ENCODE measurements around the gene JMJD6.

Gene JMJD6

DNA sequence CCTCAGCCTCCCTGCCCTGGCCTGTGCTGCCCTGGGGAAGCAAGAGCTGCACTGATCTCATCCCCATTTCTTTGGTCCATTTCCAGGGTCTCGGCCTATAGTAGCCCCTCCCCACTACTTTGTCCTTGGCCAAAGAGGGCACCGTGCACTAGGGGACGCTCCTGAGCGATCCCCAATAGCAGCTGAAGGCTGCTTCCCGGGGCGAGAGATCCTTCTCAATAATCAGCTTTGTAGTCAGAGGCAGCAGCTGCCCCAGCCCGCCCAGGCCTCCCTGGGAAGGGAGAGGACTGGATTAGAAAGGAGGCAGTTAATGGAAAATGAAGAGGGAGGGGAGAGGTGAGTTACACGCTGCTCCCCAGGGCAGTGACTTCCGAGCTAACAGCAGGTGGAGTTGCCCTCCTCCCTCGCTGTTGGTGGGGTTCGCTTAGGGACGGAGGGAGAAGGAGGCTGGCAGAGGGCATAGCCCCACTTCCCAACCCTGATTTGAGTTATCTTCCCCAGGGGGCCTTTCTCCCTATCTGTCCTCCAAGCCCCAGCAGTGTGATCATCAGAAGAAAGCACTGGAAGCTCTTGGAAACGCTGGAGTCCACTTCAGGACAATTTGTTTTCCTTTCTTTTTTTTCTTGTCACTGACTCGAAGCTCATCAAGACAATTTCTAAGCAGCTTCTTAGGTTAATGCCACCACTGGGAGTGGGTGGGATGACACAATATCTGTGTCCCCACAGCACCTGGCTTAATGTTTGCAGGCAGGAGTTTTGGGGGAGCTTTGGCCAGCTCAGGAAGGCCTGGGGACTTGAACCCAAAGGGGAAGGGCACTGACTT lies 18.2 kb downstream of the JMJD6 start:
- peak overlapping the region; percentile 27 for H3K9ac ChIP-seq (ENCODE audit: insufficient read length, low read depth)
- no peak overlapping the region for H3K4me3 ChIP-seq (ENCODE audit: insufficient read length, low read depth)
- TF ChIP-seq YY1 (IDR thresholded peaks at IDR 0.05; ENCODE audit: insufficient read depth, insufficient read length) (no peak), ZNF274 (IDR thresholded peaks at IDR 0.05; ENCODE audit: low read depth, low read length) (no peak), SUZ12 (IDR thresholded peaks at IDR 0.05; ENCODE audit: extremely low read depth, insufficient read depth, insufficient read length) (no peak)
- peaks cover 26% of the 10 kb centered on the region for H3K27me3 ChIP-seq (ENCODE audit: insufficient read depth, insufficient read length)
- peaks cover 7% of the 10 kb centered on the region for H3K36me3 ChIP-seq (ENCODE audit: insufficient read depth, insufficient read length, low read length)
- H3K4me1 ChIP-seq (ENCODE audit: insufficient read depth, insufficient read length): peaks cover 15% of the 10 kb centered on the region
- DNase-seq (ENCODE audit: low read depth, low spot score): peak; percentile 57
- H3K9me3 ChIP-seq (ENCODE audit: insufficient read depth, low read length): no peaks in the 10 kb centered on the region

DNA sequence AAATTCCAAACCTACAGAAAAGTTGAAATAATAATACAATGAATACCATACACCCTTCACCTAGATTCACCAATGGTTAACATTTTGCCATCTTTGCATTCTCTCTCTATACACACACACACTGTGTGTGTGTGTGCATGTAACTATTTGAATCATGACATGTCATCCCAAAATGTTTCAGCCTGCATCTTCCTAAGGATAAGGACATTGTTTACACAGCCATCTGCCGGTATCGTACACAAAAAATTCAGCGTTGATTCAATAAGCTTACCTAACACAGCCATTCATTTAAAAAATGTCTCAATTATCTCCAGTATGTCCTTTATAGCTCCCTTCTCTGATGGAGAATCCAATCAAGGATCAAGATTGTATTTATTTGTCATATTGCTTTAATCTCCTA lies 19.6 kb downstream of the JMJD6 start:
- TF ChIP-seq YY1 (IDR thresholded peaks at IDR 0.05; ENCODE audit: insufficient read depth, insufficient read length) (no peak), SUZ12 (IDR thresholded peaks at IDR 0.05; ENCODE audit: extremely low read depth, insufficient read depth, insufficient read length) (no peak), ZNF274 (IDR thresholded peaks at IDR 0.05; ENCODE audit: low read depth, low read length) (no peak)
- H3K9me3 ChIP-seq (ENCODE audit: insufficient read depth, low read length): no peaks in the 10 kb centered on the region
- peaks cover 26% of the 10 kb centered on the region for H3K27me3 ChIP-seq (ENCODE audit: insufficient read depth, insufficient read length)
- no peak for DNase-seq (ENCODE audit: low read depth, low spot score)
- H3K4me1 ChIP-seq (ENCODE audit: insufficient read depth, insufficient read length): peaks cover 15% of the 10 kb centered on the region
- H3K4me3 ChIP-seq (ENCODE audit: insufficient read length, low read depth): no peak overlapping the region
- no peak overlapping the region for H3K9ac ChIP-seq (ENCODE audit: insufficient read length, low read depth)
- peaks cover 7% of the 10 kb centered on the region for H3K36me3 ChIP-seq (ENCODE audit: insufficient read depth, insufficient read length, low read length)

DNA sequence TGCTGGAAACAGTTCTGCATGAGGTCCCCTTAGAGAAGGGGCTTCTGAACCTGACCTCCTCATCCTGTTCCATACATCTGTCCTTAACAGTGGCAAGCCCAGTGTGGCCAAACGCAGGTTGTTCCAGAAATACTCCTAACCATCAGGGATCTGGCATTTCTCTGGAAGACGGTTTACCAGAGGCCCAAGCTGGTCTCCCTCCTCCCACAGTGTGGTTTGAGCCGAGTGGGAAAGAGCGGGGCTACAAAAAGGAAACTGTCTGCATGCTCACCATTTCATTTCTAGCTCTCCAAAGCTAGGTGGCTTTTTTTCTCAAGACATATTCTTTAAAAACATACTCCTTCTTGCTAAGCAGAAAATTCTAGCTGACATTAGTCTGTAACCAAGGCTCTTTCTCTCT lies 21.6 kb downstream of the JMJD6 start:
- Histone ChIP-seq H3K9me3 (ENCODE audit: insufficient read depth, low read length) (no peaks in the 10 kb centered on the region), H3K4me3 (ENCODE audit: insufficient read length, low read depth) (no peak overlapping the region), H3K36me3 (ENCODE audit: insufficient read depth, insufficient read length, low read length) (peaks cover 7% of the 10 kb centered on the region), H3K27me3 (ENCODE audit: insufficient read depth, insufficient read length) (peaks cover 20% of the 10 kb centered on the region), H3K9ac (ENCODE audit: insufficient read length, low read depth) (no peak overlapping the region), H3K4me1 (ENCODE audit: insufficient read depth, insufficient read length) (peaks cover 24% of the 10 kb centered on the region)
- no peak for DNase-seq (ENCODE audit: low read depth, low spot score)
- TF ChIP-seq ZNF274 (IDR thresholded peaks at IDR 0.05; ENCODE audit: low read depth, low read length) (no peak), YY1 (IDR thresholded peaks at IDR 0.05; ENCODE audit: insufficient read depth, insufficient read length) (no peak), SUZ12 (IDR thresholded peaks at IDR 0.05; ENCODE audit: extremely low read depth, insufficient read depth, insufficient read length) (no peak)

DNA sequence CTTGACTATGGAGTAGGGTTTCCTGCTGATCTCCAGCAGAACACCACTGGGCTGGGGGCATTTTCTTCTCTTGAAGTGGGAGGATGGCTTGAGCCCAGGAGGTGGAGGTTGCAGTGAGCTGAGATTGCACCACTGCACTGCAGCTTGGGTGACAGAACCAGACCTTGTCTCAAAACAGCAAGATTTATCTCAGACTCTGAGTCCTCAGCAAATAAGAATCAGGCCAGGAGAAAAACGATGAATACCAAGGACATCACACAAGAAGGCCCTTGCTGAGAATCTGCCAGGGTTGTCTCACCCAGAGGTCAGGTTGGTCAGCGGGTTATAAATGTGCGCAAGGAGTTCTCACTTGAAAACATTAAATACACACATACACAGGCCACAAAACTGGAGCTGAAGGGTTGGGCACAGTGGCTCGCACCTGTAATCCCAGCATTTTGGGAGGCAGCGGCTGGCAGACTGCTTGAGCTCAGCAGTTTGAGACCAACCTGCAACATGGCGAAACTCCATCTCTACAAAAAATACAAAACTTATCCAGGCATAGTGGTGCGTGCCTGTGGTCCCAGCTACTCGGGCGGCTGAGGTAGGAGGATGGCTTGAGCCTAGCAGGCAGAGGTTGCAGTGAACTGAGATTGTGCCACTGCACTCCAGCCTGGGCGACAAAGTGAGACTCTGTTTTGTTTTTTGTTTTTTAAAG lies 23.3 kb downstream of the JMJD6 start:
- no peak for TF ChIP-seq ZNF274 (IDR thresholded peaks at IDR 0.05; ENCODE audit: low read depth, low read length)
- TF ChIP-seq YY1 (IDR thresholded peaks at IDR 0.05; ENCODE audit: insufficient read depth, insufficient read length): no peak
- no peak for TF ChIP-seq SUZ12 (IDR thresholded peaks at IDR 0.05; ENCODE audit: extremely low read depth, insufficient read depth, insufficient read length)
- Histone ChIP-seq H3K4me1 (ENCODE audit: insufficient read depth, insufficient read length) (peaks cover 16% of the 10 kb centered on the region), H3K36me3 (ENCODE audit: insufficient read depth, insufficient read length, low read length) (peaks cover 7% of the 10 kb centered on the region), H3K27me3 (ENCODE audit: insufficient read depth, insufficient read length) (peaks cover 7% of the 10 kb centered on the region), H3K9me3 (ENCODE audit: insufficient read depth, low read length) (no peaks in the 10 kb centered on the region), H3K9ac (ENCODE audit: insufficient read length, low read depth) (no peak overlapping the region), H3K4me3 (ENCODE audit: insufficient read length, low read depth) (no peak overlapping the region)
- DNase-seq (ENCODE audit: low read depth, low spot score): no peak

DNA sequence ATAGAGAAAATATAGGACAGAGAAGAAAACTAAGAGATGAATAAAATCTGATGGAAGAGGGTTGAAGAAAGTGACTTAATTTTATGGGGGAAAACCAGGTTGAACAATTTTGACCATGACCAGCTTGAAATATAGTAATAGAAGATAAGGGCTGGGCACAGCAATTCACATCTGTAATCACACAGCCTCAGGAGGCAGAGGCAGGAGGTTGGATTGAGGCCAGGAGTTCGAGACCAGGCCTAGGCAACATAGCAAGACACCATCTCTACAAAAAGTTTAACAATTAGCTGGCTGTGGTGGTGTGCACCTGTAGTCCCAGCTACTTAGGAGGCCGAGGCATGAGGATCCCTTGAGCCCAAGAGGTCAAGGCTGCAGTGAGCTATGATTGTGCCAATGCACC lies 24.3 kb downstream of the JMJD6 start:
- DNase-seq (ENCODE audit: low read depth, low spot score): no peak
- TF ChIP-seq ZNF274 (IDR thresholded peaks at IDR 0.05; ENCODE audit: low read depth, low read length): no peak
- no peak for TF ChIP-seq YY1 (IDR thresholded peaks at IDR 0.05; ENCODE audit: insufficient read depth, insufficient read length)
- no peak for TF ChIP-seq SUZ12 (IDR thresholded peaks at IDR 0.05; ENCODE audit: extremely low read depth, insufficient read depth, insufficient read length)
- Histone ChIP-seq H3K36me3 (ENCODE audit: insufficient read depth, insufficient read length, low read length) (peaks cover 7% of the 10 kb centered on the region), H3K4me3 (ENCODE audit: insufficient read length, low read depth) (no peak overlapping the region), H3K9me3 (ENCODE audit: insufficient read depth, low read length) (no peaks in the 10 kb centered on the region), H3K4me1 (ENCODE audit: insufficient read depth, insufficient read length) (peaks cover 21% of the 10 kb centered on the region), H3K9ac (ENCODE audit: insufficient read length, low read depth) (no peak overlapping the region), H3K27me3 (ENCODE audit: insufficient read depth, insufficient read length) (peaks cover 7% of the 10 kb centered on the region)

DNA sequence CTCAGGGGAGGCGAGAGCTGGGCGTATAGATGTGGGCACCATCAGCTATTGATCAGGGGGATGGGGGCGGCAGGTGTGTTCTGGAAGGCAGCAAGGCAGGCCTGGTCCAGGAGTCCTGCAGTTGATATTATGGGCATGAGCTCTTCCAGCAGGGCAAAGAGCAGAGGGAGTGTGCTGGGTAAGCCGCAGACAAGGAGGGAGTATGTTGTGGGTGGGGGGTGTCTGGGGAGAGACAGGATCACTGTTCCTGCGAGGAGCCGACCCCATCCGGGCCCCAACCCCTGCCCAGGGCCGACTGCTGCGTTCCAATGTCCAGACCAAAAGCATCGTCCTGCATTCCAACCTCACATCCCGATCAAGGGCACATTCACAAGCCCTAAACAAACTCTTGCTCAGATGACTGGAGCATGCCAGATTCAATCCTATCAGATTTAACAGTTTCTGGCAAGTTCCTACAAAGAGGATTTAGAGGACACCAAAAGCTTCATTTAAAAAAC lies 24.9 kb downstream of the JMJD6 start:
- no peak for DNase-seq (ENCODE audit: low read depth, low spot score)
- H3K9ac ChIP-seq (ENCODE audit: insufficient read length, low read depth): peak overlapping the region; percentile 25
- H3K36me3 ChIP-seq (ENCODE audit: insufficient read depth, insufficient read length, low read length): peaks cover 9% of the 10 kb centered on the region
- H3K27me3 ChIP-seq (ENCODE audit: insufficient read depth, insufficient read length): peaks cover 4% of the 10 kb centered on the region
- no peak overlapping the region for H3K4me3 ChIP-seq (ENCODE audit: insufficient read length, low read depth)
- no peaks in the 10 kb centered on the region for H3K9me3 ChIP-seq (ENCODE audit: insufficient read depth, low read length)
- TF ChIP-seq YY1 (IDR thresholded peaks at IDR 0.05; ENCODE audit: insufficient read depth, insufficient read length) (no peak), SUZ12 (IDR thresholded peaks at IDR 0.05; ENCODE audit: extremely low read depth, insufficient read depth, insufficient read length) (no peak), ZNF274 (IDR thresholded peaks at IDR 0.05; ENCODE audit: low read depth, low read length) (no peak)
- peaks cover 25% of the 10 kb centered on the region for H3K4me1 ChIP-seq (ENCODE audit: insufficient read depth, insufficient read length)

Measured in NT2/D1 (cell line).